Astrocyte (in vitro differentiated cells and primary cell): Measurements from ENCODE around the gene PPM1H. TPM values are rescaled to one million over a fixed set of nuclear protein-coding genes. Genes with fewer than 3 reads are reported as not detected.
A peak's percentile ranks its signal among the peaks of the same experiment; 100 is the strongest.

ENCODE experiments used
- DNase-seq: peaks from one replicate; pipeline ENCODE4 v3.0.0-alpha.2; 2010; ENCODE audit warnings: low read depth
- FAIRE-seq: peaks from 2 replicates; lab custom pipeline; 2011; peaks lifted over from hg19 to GRCh38; lab: Jason Lieb, UNC
- H2AFZ ChIP-seq: 2 replicates; pipeline ENCODE4 v1.6.0; 2012; ENCODE audit warnings: low read depth, low read length, inconsistent platforms
- H3K27ac ChIP-seq: 2 replicates; pipeline ENCODE4 v1.5.1; 2011; ENCODE audit warnings: low read depth, low read length, inconsistent platforms
- H3K27me3 ChIP-seq: 2 replicates; pipeline ENCODE4 v1.6.0; 2011; ENCODE audit warnings: low read length, inconsistent platforms; ENCODE audit not compliant: insufficient read depth
- H3K36me3 ChIP-seq: 2 replicates; pipeline ENCODE4 v1.5.1; 2011; ENCODE audit warnings: low read length, inconsistent platforms; ENCODE audit not compliant: insufficient read depth
- H3K4me1 ChIP-seq: 2 replicates; pipeline ENCODE4 v1.5.1; 2011; ENCODE audit warnings: low read length, inconsistent platforms; ENCODE audit not compliant: insufficient read depth
- H3K4me2 ChIP-seq: 2 replicates; pipeline ENCODE4 v1.6.0; 2012; ENCODE audit warnings: low read length, inconsistent platforms
- H3K4me3 ChIP-seq: 2 replicates; pipeline ENCODE4 v1.5.1; 2011; ENCODE audit warnings: low read depth, mild to moderate bottlenecking, low read length, inconsistent platforms; ENCODE audit not compliant: insufficient read depth
- H3K79me2 ChIP-seq: 2 replicates; pipeline ENCODE4 v1.6.0; 2012; ENCODE audit warnings: mild to moderate bottlenecking, low read length, inconsistent platforms; ENCODE audit not compliant: insufficient read depth
- H3K9ac ChIP-seq: 2 replicates; pipeline ENCODE4 v1.6.0; 2012; ENCODE audit warnings: mild to moderate bottlenecking, low read length, inconsistent platforms
- H3K9me3 ChIP-seq: 2 replicates; pipeline ENCODE4 v1.5.1; 2012; ENCODE audit warnings: low read depth, mild to moderate bottlenecking, low read length, inconsistent platforms; ENCODE audit not compliant: insufficient read depth
- H4K20me1 ChIP-seq: 2 replicates; pipeline ENCODE4 v1.6.0; 2012; ENCODE audit warnings: low read length, inconsistent platforms; ENCODE audit not compliant: insufficient read depth
- H3K27ac Mint-ChIP-seq: one replicate; pipeline ENCODE4 v1.8.0; 2021; ENCODE audit warnings: mild to moderate bottlenecking, mixed read lengths; ENCODE audit not compliant: unreplicated experiment
- H3K27me3 Mint-ChIP-seq: one replicate; pipeline ENCODE4 v1.8.0; 2021; ENCODE audit warnings: low read depth, mixed read lengths; ENCODE audit not compliant: unreplicated experiment
- H3K36me3 Mint-ChIP-seq: one replicate; pipeline ENCODE4 v1.8.0; 2021; ENCODE audit warnings: low read depth, mixed read lengths; ENCODE audit not compliant: unreplicated experiment
- H3K4me1 Mint-ChIP-seq: one replicate; pipeline ENCODE4 v1.8.0; 2021; ENCODE audit warnings: low read depth, mixed read lengths; ENCODE audit not compliant: unreplicated experiment
- H3K4me3 Mint-ChIP-seq: one replicate; pipeline ENCODE4 v1.8.0; 2021; ENCODE audit warnings: mild to moderate bottlenecking, moderate library complexity, mixed read lengths; ENCODE audit not compliant: unreplicated experiment
- H3K9me3 Mint-ChIP-seq: one replicate; pipeline ENCODE4 v1.8.0; 2021; ENCODE audit warnings: mild to moderate bottlenecking, mixed read lengths; ENCODE audit not compliant: unreplicated experiment
- CTCF ChIP-seq: IDR thresholded peaks from 2 replicates; pipeline ENCODE4 v1.5.1; 2011; ENCODE audit warnings: low read depth, mild to moderate bottlenecking, inconsistent platforms, low read length, moderate library complexity; ENCODE audit not compliant: insufficient read depth
- EZH2 ChIP-seq: IDR thresholded peaks from 2 replicates; pipeline ENCODE4 v1.6.1; 2012; ENCODE audit warnings: mild to moderate bottlenecking, low read length, inconsistent platforms; ENCODE audit not compliant: insufficient read depth
- total RNA-seq: library from RNA; stranded (reverse); gene quantifications from 2 replicates; pipeline ENCODE4 v1.2.1, GENCODE V29; 2021

PPM1H gene
- total RNA-seq, 1 donor from 2014 or later, result 7.8 TPM

- Histone ChIP-seq H3K79me2 (no peaks in the 10 kb centered on the region), H3K4me3 (no peak overlapping the region), H3K9ac (no peak overlapping the region), H3K36me3 (no peaks in the 10 kb centered on the region), H3K4me1 (peaks cover 7% of the 10 kb centered on the region), H2AFZ (peak overlapping the region; percentile 14), H3K27me3 (no peaks in the 10 kb centered on the region), H4K20me1 (no peaks in the 10 kb centered on the region), H3K4me2 (no peak overlapping the region), H3K27ac (no peak overlapping the region), H3K9me3 (no peaks in the 10 kb centered on the region)
- Mint-ChIP-seq H3K9me3 (peaks cover 2% of the 10 kb centered on the region), H3K27ac (no peak overlapping the region), H3K27me3 (no peaks in the 10 kb centered on the region), H3K36me3 (peaks cover 3% of the 10 kb centered on the region), H3K4me1 (peaks cover 9% of the 10 kb centered on the region), H3K4me3 (no peak overlapping the region)
- no peak for FAIRE-seq
- TF ChIP-seq CTCF (no peak), EZH2 (no peak)
- no peak for DNase-seq
Measured at GRCh38 chr12:62748941-62749468, 185.9 kb downstream of the PPM1H start.

DNA sequence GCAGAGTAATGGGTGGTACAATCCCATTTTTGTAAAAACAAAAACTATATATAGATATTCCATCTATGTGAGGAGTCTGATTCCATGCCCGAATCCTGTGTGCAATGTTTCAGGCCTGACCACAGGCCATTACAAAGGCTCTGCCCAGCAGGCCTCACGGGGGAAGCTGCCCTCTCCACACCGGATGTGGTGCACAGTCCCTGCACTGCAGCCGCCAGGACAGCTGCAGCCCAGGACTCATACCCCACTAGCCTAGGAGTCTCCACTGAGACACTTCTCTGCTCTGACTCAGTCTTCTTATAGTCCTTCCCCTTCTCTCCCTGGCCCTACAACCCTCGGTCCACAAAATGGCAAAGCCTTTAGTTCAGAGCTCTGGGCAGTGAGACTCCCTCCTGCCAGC lies 190.4 kb downstream of the PPM1H start:
- Histone ChIP-seq H3K4me3 (no peak overlapping the region), H3K36me3 (no peaks in the 10 kb centered on the region), H3K27me3 (no peaks in the 10 kb centered on the region), H3K4me1 (peaks cover 7% of the 10 kb centered on the region), H3K9me3 (no peaks in the 10 kb centered on the region), H4K20me1 (no peaks in the 10 kb centered on the region), H2AFZ (peak overlapping the region; percentile 13), H3K4me2 (peak overlapping the region; percentile 45), H3K9ac (no peak overlapping the region), H3K27ac (peak overlapping the region; percentile 44), H3K79me2 (no peaks in the 10 kb centered on the region)
- Mint-ChIP-seq H3K4me3 (no peak overlapping the region), H3K4me1 (peaks cover 14% of the 10 kb centered on the region), H3K27me3 (no peaks in the 10 kb centered on the region), H3K36me3 (peaks cover 1% of the 10 kb centered on the region), H3K9me3 (peaks cover 2% of the 10 kb centered on the region), H3K27ac (no peak overlapping the region)
- TF ChIP-seq CTCF, result no peak
- TF ChIP-seq EZH2, result no peak
- peak; percentile 46 for DNase-seq
- no peak for FAIRE-seq

- FAIRE-seq (no peak), DNase-seq (no peak)
- Histone ChIP-seq H3K9ac (no peak overlapping the region), H3K4me2 (no peak overlapping the region), H3K27ac (no peak overlapping the region), H4K20me1 (no peaks in the 10 kb centered on the region), H3K4me1 (peaks cover 8% of the 10 kb centered on the region), H3K9me3 (no peaks in the 10 kb centered on the region), H3K79me2 (no peaks in the 10 kb centered on the region), H3K4me3 (no peak overlapping the region), H3K36me3 (no peaks in the 10 kb centered on the region), H3K27me3 (no peaks in the 10 kb centered on the region), H2AFZ (no peak overlapping the region)
- no peak for TF ChIP-seq EZH2
- no peak for TF ChIP-seq CTCF
- H3K4me1 Mint-ChIP-seq, result peaks cover 21% of the 10 kb centered on the region
- H3K4me3 Mint-ChIP-seq, result no peak overlapping the region
- peaks cover 2% of the 10 kb centered on the region for H3K9me3 Mint-ChIP-seq
- no peaks in the 10 kb centered on the region for H3K27me3 Mint-ChIP-seq
- H3K27ac Mint-ChIP-seq, result peak overlapping the region; percentile 3
- peaks cover 1% of the 10 kb centered on the region for H3K36me3 Mint-ChIP-seq
Measured at GRCh38 chr12:62739266-62740015, 195.5 kb downstream of the PPM1H start.
